GM03348 (cell line): ENCODE results near the gene TMEM191C.
"Not testable (repeated sequence)": the region's sequence is repeated elsewhere in the genome, so short reads cannot be mapped to it uniquely, and the experiment has no call there.

Experiments
- DNase-seq: peaks from one replicate; pipeline ENCODE4 v3.0.0; 2012; ENCODE audit warnings: low spot score

The TMEM191C gene

DNA sequence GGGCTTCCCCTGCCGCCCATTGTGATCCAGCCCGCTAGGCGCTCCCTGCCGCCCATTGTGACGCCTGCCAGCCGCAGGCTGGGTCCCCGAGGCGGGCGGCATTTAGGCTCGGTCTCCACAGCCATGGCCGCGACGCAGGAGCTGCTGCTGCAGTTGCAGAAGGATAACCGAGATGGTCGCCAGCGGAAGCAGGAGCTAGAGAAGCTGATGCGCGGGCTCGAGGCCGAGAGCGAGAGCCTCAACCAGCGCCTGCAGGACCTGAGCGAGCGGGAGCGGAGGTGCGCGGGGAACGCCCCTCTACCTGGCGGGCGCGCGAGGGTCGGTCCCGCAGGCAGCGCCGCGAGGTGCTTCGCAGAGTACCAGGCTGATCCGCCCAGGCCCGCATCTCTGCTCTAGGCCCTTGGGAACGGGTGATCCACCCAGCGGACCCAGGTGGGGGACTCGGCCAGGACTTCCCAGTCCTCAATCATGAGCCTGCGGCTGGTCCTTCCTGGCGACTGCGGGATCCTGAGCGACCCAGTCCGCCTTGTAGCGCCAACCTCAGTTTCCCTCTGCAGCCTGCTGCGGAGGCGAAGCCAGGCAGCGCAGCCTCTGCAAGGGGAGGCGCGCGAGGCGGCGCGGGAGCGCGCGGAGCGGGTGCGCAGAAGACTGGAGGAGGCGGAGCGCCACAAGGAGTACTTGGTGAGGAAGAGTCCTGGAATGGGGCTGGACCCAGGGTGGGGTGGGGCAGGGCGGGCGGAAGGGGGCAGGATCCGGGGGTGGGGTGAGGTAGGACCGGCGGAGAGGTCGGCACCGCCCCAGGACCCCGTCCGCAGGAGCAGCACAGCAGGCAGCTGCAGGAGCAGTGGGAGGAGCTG is at the start of gene TMEM191C:
Gene TMEM191C (plus strand): TSS at position 51 of the 857 bp plus-strand sequence. CDS start 73 bp downstream, at position 124.
- not testable (repeated sequence) for DNase-seq

DNA sequence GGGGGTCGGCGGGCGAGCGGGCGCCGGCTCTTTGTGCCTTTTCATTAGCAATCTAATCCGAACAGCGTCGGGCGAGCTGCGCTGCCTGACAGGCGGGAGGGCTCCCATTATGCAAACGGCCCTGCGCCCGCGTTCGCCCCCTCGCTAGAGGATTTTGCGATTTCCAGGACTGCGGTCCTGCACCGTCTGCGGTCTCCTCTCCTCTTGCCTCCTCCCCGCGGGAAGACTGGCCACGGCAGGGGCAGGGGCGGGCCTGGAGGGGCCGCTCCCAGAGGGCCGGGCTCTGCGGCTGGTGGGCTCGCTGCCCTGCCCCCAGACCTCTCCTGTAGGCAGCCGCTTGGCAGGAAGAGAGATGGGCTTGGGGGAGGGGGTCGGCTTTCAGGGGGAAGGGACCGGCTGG is 49.3 kb upstream of the TMEM191C start:
- not testable (repeated sequence) for DNase-seq

DNA sequence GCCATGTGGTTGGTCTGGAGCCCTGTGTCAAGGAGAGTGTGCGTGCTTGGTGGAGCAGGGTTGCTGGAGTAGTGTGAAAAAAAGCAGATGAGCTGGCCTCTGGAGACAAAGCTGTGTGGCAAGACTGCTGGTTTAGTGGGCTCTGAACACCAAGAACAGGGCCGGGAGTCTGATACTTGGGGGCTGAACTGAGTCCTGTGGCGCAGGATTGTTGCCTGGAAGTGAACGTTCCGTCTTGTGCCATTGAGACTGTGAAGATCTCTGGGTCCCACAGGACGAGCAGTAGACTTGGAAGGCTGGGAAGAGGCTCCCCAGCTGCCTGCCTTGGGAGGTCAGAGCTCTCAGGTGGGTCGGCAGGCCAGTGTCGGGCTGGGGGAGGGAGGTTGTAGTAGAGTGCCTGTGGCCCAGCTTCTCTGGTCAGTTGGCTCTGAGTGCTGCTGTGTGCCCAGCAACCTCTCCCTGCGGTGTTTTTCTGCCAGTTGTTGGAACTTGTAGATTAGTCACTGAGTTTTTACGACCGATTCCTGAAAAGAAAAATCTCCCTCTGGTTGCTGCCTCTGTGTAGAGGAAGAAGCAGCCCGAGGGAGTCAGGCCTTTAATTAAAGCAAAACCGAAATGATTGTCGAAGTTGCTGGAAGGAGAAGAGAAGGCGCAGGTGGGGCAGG is 48.1 kb upstream of the TMEM191C start:
- not testable (repeated sequence) for DNase-seq

DNA sequence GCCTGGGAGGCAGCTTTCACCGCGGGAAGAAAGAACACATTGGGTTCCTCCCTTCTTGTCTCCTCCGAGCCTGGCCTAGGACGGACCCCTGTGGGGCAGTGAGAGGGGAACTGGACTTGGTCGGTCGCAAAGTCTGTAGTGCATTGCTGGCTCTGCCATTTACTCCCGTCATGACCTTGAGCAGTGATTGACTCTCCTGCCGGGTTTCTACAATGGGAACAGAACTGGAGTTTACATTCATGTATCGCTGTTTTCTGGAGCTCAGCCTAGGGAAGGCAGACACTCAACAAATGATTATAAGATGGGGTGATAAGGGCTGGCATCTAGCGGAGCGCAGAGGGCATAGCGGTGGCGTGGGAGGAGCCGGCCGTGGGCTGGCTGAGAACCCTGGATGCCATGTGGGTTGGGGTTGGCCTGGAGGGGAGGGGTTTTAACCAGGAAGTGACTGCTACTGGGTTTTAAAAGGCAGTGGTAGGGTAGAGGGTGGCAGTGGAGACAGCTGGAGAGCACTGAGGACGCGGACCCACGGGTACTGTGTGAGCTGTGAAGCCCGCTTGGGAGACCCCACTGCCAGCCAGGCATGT is 46.9 kb upstream of the TMEM191C start:
- DNase-seq = not testable (repeated sequence)

DNA sequence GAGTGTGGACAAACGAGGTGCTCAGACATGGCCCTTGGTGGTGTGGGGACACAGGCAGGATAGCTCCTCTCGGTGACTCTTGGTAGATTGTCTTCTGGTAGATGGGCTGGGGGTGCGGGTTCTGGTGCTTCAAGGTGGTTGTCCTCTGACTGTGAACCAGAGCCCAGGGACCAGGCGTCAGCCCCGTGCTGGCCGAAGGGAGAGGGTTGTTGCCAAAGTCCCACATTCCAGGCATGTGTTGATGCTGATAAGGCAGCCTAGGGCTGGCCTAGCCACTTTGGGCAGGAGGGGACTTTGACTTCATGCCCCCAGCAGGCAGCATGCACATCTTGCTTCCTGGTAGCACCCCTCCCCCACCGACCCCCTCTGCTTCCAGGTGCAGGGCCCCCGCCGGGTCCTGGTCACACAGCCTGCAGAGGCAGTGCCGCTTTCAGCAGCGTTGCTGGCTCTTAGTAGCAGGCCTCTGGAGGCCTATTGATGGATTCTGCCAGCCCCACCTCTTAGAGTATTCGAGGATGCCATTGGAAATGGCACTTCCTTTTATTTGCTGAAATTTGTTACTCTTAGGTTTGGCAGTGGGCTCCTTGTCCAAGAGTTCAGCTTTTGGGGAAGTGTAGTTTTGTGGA is 43.0 kb upstream of the TMEM191C start:
- not testable (repeated sequence) for DNase-seq

DNA sequence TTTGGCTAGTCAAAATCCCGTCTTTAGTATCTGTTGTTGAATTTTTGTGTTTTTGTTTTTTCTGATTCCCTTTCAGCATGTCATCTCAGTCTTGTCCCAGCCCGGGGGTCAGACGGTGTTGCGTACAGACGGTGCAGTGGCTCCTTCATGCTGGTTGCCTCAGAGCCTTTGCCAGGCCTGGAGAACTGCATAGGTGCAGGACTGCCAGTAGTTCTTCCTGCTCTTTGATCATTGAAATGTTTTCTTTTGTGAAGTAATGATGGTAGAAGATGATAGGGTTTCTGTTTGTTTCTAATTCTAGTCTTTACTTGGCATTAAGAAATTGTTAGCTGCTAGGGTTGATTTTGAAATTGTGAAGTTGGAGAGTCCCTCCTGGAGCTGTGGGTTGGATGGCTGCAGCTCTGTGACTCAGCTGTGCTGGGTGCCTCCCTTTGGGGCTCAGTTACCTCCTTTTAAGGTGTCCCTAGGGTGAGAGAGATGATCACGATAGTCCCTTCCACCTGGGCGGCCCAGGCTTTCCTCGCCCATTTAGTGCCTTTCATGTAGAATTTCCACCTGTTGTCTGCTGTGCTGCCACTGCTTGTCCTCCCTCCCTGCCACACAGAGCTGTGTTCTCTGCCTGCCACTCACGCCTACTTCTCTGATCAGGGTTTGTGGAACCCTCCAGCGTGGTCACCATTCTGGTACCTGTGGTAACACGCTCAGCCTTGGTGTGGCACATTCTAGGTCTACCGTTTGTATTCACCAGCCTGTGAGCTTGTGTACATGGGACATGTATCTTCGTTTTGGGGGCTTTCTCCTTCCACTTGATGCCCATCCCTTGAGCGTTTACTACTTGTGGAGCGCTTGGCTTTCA is 32.6 kb upstream of the TMEM191C start:
- not testable (repeated sequence) for DNase-seq

DNA sequence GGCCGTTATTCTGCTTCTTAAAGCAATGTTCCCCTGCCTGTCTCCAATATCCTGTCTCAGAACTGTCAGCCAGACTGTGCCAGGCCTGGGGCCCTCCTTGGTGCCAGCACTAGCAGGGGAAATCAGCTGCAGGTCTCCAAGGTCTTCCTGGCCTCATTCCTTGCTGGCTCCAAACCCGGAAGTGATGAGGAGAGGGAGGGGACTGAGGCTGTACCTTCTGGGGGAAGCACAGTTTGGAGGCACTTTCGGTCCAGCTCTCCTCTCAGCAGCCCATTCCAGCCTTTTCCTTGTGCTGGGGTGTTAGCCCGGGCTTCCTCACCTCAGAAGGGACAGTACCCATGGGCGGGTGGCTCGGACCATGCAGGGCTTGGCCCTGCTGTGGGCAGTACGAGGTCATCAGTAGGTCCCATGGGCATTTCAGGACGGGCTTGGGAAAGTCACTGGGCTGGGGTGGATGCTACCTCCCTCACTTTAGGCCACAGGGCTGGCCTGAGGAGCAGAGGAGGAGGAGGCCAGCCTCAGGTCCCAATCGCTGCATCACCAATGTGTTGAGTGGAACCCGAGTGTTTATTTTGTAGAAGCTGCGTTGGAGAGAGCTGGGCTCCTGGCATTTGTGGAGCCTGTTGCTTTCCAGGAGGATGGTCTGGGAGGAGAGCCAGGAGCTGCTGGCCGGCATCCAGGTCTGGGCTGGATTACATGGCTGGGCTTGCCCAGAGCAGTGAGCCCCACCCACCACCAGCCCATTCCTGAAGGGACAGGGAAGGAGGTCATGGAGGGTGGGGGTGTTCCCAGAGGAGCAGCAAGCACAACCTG is 31.0 kb upstream of the TMEM191C start:
- DNase-seq = not testable (repeated sequence)

DNA sequence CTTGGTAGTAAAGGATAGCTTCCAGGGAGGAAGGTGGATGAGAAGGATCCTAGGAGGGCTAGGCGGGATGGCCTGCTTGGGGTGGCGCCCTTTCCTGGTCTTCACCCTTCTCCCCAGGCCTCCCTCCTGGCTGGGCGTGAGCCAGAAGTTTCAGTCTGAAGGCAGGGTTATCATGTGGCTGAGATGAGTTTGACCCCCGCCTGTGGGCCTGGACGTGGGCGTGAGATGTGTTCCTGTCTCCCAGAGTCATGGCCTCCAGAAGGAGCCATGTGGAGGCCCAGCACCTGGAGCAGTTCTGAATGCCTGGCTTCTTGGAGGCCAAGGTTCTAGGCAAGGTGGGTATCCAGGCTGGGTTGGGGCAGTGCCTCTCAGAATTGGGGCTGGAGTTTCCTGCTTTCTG is 29.2 kb upstream of the TMEM191C start:
- DNase-seq = not testable (repeated sequence)

DNA sequence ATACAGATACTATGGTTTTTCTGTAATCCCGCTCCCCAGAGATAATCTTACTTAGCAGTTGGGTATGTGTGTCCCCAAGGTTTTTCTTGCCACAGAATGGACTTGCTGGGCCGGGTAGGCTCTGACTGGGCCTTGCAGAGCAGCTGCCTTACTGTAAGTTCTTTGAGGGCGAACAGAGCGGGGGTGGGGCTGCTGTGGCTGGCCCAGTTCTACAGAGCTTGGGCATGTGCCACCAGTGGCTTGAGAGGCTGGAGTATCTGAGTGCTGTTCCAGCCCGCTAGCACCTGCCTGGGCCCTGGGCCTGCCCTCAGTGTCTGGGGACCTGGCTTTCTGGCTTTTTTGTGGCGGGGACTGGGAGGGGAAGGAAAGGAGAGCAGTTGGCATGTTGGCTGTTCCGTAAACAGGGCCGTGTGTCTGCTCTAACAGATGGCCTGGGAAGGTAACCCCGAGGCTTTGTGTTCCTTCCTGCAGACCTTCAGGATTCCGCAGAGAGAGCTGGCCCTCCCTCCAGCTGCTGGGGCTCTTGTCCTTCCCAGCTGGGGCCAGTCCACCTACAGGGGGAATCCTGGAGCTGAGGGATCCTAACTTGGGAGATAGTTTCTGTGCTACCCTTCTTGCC is 27.1 kb upstream of the TMEM191C start:
- not testable (repeated sequence) for DNase-seq

DNA sequence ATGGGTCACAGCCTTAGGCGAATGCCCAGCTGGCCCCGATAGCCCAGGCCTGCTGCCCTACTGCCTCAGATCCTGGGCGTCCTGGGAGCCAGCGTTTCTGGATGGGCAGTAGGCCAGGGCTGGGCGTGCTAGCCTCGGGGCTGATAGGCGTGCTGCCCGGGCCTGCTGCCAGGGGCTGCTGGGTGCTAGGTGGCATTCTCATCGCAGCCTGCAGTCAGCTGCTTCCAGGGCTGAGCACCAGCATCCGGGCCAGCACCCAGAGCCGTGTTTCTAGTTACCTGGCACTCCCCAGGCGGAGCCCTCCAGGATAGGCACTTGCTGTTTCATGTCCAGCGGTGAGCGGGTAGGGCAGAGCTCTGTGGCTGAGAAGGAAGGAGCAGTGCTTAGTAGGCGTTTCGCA is 26.5 kb upstream of the TMEM191C start:
- not testable (repeated sequence) for DNase-seq

DNA sequence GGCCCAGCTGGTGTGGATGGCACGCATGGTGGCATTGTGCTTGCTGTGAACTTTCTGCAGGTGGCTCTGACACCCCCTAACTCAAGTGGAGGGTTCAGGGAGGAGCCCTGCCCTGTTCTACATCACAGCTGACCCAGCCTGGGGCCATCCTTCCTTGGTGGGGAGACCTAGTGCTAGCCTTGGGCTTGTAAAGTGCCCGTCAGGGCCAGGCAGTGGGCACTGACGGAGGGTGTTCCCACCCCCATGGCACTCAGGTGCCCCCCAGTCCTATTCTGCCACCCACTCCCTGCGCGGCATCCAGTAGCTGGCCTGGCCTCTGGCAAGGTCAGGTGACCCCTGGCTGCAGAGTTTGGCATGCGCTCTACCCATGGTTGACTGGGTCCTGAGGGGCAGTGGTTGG is 26.0 kb upstream of the TMEM191C start:
- DNase-seq = not testable (repeated sequence)

DNA sequence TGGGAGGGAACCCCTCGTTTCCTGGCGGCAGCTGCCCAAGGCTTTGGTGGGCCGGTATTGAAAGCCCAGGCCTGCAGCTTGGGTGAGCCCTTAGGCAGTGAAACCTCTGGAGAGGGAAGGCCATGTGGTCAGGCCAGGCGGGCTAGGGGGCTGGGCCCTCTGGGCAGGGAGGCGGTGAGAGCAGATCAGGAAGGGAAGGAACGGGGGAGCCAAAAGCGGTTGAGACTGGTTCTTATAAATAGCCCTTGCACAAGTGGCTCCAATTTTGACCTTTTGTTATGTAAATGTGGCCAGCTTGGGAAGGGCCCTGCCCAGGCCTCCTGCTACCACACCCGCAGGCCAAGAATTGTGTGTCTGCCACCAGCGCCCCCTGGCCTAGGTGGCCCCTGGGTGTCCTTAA is 25.1 kb upstream of the TMEM191C start:
- DNase-seq = not testable (repeated sequence)

DNA sequence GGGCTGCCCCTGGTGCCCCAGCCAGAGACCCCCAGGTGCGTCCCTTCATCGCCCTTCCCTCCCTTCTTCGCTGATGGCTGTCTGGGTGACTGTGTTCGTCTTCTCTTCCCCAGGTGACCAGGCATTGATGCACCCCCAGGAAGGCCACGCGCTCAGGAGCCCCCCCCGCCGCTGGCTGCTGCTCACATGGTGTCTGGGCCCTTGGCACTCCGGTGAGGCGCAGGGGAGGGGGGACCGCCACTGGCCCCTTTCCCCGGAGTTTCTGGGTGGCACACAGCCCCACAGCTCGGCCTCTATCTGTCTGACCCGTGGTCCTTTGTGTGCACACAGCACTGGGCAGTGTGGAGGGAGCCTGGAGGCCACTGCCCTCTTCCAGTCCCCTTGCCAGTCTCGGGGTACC is 24.5 kb upstream of the TMEM191C start:
- not testable (repeated sequence) for DNase-seq

DNA sequence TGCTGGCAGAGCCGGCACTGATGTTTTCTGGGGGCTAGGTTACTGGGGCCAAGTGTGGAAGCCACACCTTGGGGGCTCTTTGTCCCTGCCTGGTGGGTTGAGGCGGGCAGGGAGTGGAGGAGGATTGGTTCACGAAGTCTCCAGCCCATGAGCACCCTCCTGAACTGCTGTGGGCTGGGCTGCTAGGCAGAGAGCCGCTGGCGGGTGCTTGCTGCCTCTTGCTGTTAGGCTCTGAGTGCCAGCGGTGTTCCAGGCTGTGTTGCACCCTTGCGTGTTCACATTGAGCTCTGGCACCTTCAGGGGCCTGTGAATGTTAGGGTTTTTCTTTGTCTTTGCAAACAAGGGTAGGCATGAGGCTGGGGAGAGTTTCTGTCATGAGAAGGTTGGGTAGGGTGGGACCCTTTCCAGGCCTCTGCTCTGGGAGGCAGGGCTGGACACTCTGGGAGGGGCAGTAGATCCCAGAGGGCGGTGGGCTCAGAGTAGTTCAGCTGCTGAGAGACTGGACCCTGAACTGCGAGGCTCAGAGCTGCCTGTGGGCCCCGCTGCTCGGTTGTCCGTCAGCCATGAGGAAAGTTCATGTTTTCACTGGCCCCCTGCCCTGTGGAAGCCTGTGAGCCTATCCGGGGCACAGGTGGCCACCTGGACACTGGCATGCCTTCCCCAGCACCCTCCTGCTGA is 24.0 kb upstream of the TMEM191C start:
- no peak for DNase-seq

DNA sequence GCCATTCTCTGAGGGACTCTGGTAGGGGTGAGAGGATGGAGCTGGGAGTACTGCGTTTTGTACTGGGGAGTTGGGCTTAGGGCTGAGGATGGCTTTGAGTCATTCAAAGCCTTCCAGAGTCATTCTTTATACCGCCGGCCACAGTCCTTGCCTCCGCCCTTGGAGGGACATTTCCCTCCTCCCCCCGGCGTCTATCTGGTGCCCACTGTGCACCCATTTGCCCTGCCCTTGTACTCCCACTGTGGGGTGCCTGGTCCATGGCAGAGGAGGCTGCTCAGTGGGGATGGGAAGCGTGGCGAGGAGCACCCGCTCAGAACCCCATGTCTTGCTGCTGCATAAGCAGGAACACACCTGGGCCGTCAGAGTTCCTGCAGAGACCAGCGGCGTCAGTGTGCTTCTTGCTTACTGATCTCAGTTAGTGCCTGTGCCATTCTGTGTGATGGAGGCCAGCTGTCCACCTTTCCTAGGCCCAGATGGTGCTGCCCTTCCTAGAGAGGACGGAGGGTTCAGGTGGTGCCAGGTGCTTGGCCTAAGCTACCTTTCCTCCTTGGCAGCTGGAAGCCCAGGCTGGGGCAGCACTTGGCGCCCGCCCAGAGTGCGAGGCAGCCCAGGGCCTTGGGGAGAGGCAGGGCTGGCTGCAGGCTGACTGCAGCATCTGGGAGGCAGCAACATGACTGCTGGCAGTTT is 23.3 kb upstream of the TMEM191C start:
- DNase-seq = no peak

DNA sequence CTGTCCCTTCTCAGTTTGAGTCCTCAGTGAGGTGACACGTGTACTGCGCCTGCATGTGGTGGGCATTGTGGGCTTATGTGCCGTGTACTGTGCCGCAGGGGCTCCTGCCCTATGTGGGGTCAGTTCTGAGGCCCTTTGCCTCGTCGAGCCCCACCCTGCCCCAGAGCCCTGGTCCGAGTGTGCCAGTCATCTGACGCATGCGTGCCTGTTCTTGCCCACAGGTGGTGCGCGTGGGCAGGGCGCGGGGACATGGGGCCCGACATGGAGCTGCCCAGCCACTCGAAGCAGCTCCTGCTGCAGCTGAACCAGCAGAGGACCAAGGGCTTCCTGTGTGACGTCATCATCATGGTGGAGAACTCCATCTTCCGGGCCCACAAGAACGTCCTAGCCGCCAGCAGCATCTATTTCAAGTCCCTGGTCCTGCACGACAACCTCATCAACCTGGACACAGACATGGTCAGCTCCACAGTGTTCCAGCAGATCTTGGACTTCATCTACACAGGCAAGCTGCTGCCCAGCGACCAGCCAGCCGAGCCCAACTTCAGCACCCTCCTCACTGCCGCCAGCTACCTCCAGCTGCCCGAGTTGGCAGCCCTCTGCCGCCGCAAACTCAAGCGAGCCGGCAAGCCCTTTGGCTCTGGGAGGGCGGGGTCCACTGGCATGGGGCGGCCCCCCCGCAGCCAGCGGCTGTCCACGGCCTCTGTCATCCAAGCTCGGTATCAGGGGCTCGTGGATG is 22.3 kb upstream of the TMEM191C start:
- no peak for DNase-seq

DNA sequence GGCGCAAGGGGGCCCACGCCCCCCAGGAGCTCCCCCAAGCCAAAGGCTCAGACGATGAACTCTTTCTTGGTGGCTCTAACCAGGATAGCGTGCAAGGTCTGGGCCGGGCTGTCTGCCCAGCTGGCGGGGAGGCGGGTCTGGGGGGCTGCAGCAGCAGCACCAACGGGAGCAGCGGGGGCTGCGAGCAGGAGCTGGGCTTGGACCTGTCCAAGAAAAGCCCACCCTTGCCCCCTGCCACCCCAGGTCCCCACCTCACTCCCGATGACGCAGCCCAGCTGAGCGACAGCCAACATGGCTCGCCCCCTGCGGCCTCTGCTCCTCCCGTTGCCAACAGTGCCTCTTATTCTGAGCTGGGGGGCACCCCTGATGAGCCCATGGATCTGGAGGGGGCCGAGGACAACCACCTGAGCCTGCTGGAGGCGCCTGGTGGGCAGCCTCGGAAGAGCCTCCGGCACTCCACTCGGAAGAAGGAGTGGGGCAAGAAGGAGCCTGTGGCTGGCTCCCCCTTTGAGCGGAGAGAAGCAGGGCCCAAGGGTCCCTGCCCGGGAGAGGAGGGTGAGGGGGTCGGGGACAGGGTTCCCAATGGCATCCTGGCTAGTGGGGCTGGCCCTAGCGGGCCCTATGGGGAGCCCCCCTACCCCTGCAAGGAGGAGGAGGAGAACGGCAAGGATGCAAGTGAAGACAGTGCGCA is 21.6 kb upstream of the TMEM191C start:
- DNase-seq = no peak
